Liver (tissue), 3 donors: Measurements from ENCODE around the gene XXYLT1.

Source experiments
- EGR1 ChIP-seq, 2 donors: IDR thresholded peaks; 2 replicates each; pipeline ENCODE4 v1.6.1; 2016 to 2018; ENCODE audit warnings: antibody characterized with exemption in 2 of 2, low read depth in 2 of 2
- GABPA ChIP-seq, 2 donors: IDR thresholded peaks in 1 of 2; conservative IDR thresholded peaks in 1 of 2; 2 replicates each; pipeline ENCODE4 v1.6.1; 2016; ENCODE audit warnings: antibody characterized with exemption in 2 of 2, mild to moderate bottlenecking in 1 of 2, moderate library complexity in 1 of 2
- HNF4A ChIP-seq, 2 donors: conservative IDR thresholded peaks; 2 replicates each; pipeline ENCODE4 v1.6.1; 2016; ENCODE audit warnings: antibody characterized with exemption in 2 of 2, mild to moderate bottlenecking in 2 of 2
- NR2F2 ChIP-seq: IDR thresholded peaks from 2 replicates; pipeline ENCODE4 v1.6.1; 2016; ENCODE audit warnings: antibody characterized with exemption
- RXRA ChIP-seq, 2 donors: IDR thresholded peaks; 2 replicates each; pipeline ENCODE4 v1.6.1; 2017 to 2018; ENCODE audit warnings: antibody characterized with exemption in 2 of 2, mild to moderate bottlenecking in 1 of 2
- TF ChIP-seq, protein P1 (sequence below): fragments of 150-350 bp; IDR thresholded peaks from 2 replicates; pipeline ENCODE4 v1.5.1; 2017; ENCODE audit warnings: improper control_type of control experiment, low read depth, low read length; ENCODE audit not compliant: missing input control
- TF ChIP-seq, protein P2 (sequence below): IDR thresholded peaks from 2 replicates; pipeline ENCODE4 v1.6.1; 2016; ENCODE audit warnings: antibody characterized with exemption
- TF ChIP-seq, protein P3 (sequence below): IDR thresholded peaks from 2 replicates; pipeline ENCODE4 v1.6.1; 2016; ENCODE audit warnings: antibody characterized with exemption, mild to moderate bottlenecking
- TF ChIP-seq, protein P4 (sequence below): IDR thresholded peaks from 2 replicates; pipeline ENCODE4 v1.6.1; 2016; ENCODE audit warnings: antibody characterized with exemption
- donor health status: healthy.
- donor health status: healthy.

DNA sequence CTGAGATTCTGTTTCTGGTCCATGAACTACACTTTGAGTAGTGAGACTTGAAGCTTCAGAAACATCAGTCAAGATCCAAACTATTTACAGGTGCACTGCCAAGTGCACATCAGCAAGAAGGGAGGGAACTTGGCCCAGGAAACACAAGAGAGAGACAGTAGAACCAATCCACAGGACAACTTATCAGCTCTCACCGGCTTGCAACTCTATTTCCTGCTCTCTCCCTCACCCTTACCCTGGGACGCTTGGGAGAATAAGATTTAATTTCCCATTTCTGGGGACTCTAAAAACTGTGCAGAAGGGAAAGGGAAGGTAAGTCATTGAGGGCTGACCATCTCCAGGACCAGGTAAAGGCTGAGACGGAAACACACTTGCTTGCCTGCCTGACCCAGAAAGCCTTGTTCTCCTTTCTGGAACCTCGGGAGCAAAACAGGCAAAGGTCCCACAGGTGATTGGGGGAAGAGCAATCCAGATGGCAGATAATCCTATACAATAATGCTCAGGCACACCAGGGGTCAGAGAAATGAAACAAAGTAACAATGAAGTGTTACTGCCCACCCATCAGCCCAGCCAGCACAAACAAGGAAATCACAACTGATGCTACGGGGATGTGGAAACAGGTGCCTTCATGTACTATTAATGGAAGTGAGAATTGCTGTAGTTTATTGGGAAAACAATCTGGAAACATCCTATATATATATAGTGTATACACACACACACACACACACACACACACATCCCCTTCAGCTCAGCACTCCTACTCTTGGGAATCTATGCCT, 154.4 kb downstream of the XXYLT1 start:
- TF ChIP-seq, protein P1, sequence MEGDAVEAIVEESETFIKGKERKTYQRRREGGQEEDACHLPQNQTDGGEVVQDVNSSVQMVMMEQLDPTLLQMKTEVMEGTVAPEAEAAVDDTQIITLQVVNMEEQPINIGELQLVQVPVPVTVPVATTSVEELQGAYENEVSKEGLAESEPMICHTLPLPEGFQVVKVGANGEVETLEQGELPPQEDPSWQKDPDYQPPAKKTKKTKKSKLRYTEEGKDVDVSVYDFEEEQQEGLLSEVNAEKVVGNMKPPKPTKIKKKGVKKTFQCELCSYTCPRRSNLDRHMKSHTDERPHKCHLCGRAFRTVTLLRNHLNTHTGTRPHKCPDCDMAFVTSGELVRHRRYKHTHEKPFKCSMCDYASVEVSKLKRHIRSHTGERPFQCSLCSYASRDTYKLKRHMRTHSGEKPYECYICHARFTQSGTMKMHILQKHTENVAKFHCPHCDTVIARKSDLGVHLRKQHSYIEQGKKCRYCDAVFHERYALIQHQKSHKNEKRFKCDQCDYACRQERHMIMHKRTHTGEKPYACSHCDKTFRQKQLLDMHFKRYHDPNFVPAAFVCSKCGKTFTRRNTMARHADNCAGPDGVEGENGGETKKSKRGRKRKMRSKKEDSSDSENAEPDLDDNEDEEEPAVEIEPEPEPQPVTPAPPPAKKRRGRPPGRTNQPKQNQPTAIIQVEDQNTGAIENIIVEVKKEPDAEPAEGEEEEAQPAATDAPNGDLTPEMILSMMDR, result no peak
- TF ChIP-seq, protein P2, sequence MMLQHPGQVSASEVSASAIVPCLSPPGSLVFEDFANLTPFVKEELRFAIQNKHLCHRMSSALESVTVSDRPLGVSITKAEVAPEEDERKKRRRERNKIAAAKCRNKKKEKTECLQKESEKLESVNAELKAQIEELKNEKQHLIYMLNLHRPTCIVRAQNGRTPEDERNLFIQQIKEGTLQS, result no peak
- TF ChIP-seq, protein P3, sequence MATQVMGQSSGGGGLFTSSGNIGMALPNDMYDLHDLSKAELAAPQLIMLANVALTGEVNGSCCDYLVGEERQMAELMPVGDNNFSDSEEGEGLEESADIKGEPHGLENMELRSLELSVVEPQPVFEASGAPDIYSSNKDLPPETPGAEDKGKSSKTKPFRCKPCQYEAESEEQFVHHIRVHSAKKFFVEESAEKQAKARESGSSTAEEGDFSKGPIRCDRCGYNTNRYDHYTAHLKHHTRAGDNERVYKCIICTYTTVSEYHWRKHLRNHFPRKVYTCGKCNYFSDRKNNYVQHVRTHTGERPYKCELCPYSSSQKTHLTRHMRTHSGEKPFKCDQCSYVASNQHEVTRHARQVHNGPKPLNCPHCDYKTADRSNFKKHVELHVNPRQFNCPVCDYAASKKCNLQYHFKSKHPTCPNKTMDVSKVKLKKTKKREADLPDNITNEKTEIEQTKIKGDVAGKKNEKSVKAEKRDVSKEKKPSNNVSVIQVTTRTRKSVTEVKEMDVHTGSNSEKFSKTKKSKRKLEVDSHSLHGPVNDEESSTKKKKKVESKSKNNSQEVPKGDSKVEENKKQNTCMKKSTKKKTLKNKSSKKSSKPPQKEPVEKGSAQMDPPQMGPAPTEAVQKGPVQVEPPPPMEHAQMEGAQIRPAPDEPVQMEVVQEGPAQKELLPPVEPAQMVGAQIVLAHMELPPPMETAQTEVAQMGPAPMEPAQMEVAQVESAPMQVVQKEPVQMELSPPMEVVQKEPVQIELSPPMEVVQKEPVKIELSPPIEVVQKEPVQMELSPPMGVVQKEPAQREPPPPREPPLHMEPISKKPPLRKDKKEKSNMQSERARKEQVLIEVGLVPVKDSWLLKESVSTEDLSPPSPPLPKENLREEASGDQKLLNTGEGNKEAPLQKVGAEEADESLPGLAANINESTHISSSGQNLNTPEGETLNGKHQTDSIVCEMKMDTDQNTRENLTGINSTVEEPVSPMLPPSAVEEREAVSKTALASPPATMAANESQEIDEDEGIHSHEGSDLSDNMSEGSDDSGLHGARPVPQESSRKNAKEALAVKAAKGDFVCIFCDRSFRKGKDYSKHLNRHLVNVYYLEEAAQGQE, result no peak
- no peak for TF ChIP-seq RXRA (IDR thresholded peaks at IDR 0.05)
- TF ChIP-seq, protein P4, sequence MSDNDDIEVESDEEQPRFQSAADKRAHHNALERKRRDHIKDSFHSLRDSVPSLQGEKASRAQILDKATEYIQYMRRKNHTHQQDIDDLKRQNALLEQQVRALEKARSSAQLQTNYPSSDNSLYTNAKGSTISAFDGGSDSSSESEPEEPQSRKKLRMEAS, result no peak
- no peak for TF ChIP-seq GABPA (IDR thresholded peaks at IDR 0.05 in 1 of 2, conservative IDR thresholded peaks at IDR 0.05 in 1 of 2)
- TF ChIP-seq HNF4A (conservative IDR thresholded peaks at IDR 0.05), result no peak
- no peak for TF ChIP-seq NR2F2
- TF ChIP-seq EGR1 (IDR thresholded peaks at IDR 0.05; ENCODE audit: low read depth in 2 of 2), result no peak
